ENCODE data around the gene CD53.

- TF ChIP-seq, protein P1, sequence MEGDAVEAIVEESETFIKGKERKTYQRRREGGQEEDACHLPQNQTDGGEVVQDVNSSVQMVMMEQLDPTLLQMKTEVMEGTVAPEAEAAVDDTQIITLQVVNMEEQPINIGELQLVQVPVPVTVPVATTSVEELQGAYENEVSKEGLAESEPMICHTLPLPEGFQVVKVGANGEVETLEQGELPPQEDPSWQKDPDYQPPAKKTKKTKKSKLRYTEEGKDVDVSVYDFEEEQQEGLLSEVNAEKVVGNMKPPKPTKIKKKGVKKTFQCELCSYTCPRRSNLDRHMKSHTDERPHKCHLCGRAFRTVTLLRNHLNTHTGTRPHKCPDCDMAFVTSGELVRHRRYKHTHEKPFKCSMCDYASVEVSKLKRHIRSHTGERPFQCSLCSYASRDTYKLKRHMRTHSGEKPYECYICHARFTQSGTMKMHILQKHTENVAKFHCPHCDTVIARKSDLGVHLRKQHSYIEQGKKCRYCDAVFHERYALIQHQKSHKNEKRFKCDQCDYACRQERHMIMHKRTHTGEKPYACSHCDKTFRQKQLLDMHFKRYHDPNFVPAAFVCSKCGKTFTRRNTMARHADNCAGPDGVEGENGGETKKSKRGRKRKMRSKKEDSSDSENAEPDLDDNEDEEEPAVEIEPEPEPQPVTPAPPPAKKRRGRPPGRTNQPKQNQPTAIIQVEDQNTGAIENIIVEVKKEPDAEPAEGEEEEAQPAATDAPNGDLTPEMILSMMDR (conservative IDR thresholded peaks at IDR 0.05; ENCODE audit: low read length), result no peak
- no peak for TF ChIP-seq EZH2phosphoT487 (IDR thresholded peaks at IDR 0.05; ENCODE audit: borderline replicate concordance, low read depth, low read length)
Measured at GRCh38 chr1:110877364-110877763, 4.4 kb downstream of the CD53 start.
